HL-60 (cell line): ENCODE measurements around the gene TPT1.
A peak's percentile ranks its signal among the peaks of the same experiment; 100 is the strongest.

Experiments
- DNase-seq, 2 experiments: peaks; one replicate each; pipeline ENCODE4 v3.0.0-alpha.2; 2010 to 2020; ENCODE audit warnings: low read depth in 1 of 2, low spot score in 1 of 2
- H3K27ac ChIP-seq: fragments of 250-450 bp; sonication (Bioruptor Pico); replicated peaks from 2 replicates; pipeline ENCODE4 v1.5.1; 2020; ENCODE audit warnings: mild to moderate bottlenecking, moderate library complexity
- H3K27me3 ChIP-seq: fragments of 250-450 bp; sonication (Bioruptor Pico); 2 replicates; pipeline ENCODE4 v1.5.1; 2021; ENCODE audit warnings: mild to moderate bottlenecking, moderate library complexity; ENCODE audit not compliant: insufficient read depth, poor library complexity, severe bottlenecking
- H3K4me3 ChIP-seq: replicated peaks from 2 replicates; pipeline ENCODE4 v1.5.1; 2011; ENCODE audit warnings: mild to moderate bottlenecking, control low read depth, low read length; ENCODE audit not compliant: insufficient read depth
- CTCF ChIP-seq: IDR thresholded peaks from one replicate; pipeline ENCODE4 v1.5.1; 2011; ENCODE audit warnings: low read length, control low read depth, inconsistent platforms; ENCODE audit not compliant: insufficient read depth
- GABPA ChIP-seq: IDR thresholded peaks from 2 replicates; pipeline ENCODE4 v1.6.1; 2012; ENCODE audit warnings: low read depth
- POLR2AphosphoS5 ChIP-seq: IDR thresholded peaks from 2 replicates; pipeline ENCODE4 v1.6.1; 2012; ENCODE audit warnings: low read depth
- REST ChIP-seq: IDR thresholded peaks from 2 replicates; pipeline ENCODE4 v1.6.1; 2012; ENCODE audit warnings: low read depth; ENCODE audit not compliant: insufficient replicate concordance
- SPI1 ChIP-seq: IDR thresholded peaks from 2 replicates; pipeline ENCODE4 v1.6.1; 2012; ENCODE audit warnings: low read depth, mild to moderate bottlenecking, borderline replicate concordance

TPT1 gene

DNA sequence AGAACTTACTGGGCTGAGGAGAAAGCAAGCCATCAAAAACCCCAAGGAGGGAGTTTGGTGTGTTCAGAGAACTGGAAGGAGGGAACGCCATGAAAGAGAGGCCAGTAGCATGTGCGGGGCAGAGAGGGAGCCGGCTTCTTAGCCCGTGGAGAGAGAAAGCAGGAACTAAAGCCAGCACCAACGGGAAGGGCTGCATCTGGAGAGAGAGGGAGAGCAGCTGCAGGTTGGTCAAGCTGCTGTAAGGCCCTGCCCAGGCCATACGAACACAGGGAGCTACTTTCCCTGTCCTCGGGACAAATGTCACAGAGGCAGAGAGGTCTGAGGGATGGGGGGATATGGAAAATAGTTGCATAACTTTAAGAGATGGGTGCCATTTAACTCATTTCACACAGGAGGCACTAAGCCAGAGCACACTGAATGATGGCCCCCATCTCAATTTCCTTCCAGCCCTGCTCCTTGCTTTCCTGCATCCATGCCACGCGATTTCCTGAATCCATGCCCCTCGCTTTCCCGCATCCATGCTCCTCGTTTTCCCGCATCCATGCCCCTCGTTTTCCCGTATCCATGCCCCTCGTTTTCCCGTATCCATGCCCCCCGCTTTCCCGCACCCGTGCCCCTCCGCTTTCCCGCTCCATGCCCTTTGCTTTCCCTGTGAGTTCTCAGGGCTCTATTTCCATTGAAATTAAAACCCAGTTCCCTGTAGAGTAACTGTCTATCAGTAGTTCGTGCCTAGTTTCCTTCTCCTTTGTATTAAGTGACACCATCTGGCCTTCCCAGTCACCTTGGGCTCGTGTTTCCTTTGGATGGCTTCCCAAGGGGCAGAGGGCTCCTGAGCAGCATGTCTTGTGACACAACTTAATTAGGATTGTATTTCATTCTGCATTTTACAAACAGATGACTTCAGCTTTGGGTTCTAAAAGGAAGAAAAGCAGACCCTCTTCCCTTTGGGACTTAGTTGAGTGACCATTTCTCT lies 31.5 kb upstream of the TPT1 start:
- no peak overlapping the region for H3K4me3 ChIP-seq
- peak in 1 of 2 experiments; percentile 56 for DNase-seq
- no peak overlapping the region for H3K27ac ChIP-seq
- no peaks in the 10 kb centered on the region for H3K27me3 ChIP-seq
- TF ChIP-seq REST, result no peak
- TF ChIP-seq POLR2AphosphoS5, result no peak
- no peak for TF ChIP-seq CTCF
- no peak for TF ChIP-seq SPI1
- no peak for TF ChIP-seq GABPA

DNA sequence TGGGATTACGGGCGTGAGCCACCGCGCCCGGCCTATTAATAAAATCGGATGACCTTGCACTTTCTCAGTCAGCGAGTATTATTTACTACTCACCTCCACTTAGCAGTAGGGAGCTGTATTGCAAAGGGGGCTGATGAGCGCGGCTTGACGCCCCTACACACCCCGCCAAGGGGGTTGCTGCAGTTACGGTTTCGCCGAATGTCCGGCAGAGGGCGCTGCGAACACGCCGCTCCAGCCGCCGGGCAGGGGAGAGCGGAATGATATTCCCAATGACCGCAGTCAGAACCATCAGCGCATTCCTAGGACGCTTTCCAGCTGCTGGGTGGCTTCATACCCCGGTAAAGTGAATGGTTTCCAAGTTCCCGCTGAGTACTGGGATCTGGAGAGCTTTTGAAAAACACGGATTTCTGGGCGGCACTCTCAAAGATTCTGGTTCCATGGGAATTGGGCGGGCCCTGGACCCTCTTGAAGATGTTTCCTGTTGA lies 30.0 kb upstream of the TPT1 start:
- Histone ChIP-seq H3K27ac (no peak overlapping the region), H3K27me3 (no peaks in the 10 kb centered on the region), H3K4me3 (no peak overlapping the region)
- peak; percentile 28 to 52 for DNase-seq
- TF ChIP-seq GABPA, result no peak
- TF ChIP-seq CTCF, result peak; percentile 77
- TF ChIP-seq REST, result no peak

DNA sequence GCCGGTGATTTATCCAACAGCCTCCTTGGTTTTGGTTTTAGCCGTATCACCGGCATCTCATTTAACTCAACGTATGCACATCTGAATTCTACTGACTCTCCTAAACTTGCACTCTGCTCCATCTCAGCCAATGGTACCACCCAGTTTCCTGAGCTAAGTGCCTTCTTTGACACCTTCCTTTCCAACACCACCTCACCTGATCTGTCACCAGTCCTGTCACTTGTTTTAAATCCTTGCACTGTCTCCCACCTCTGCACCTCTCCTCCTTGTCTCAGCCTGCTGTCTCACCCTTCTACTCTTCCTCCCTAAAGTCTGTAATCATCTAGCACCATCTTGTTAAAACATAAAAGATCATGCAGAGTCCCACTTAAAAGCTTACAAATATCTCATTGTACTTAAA lies 28.1 kb upstream of the TPT1 start:
- TF ChIP-seq CTCF, result no peak
- no peak for TF ChIP-seq REST
- no peak for TF ChIP-seq SPI1
- no peak for TF ChIP-seq POLR2AphosphoS5
- no peak for TF ChIP-seq GABPA
- no peak for DNase-seq
- H3K4me3 ChIP-seq, result no peak overlapping the region
- H3K27me3 ChIP-seq, result no peaks in the 10 kb centered on the region
- no peak overlapping the region for H3K27ac ChIP-seq
